ENCODE data around the gene RAC3. TPM values are rescaled to one million over a fixed set of nuclear protein-coding genes. Genes with fewer than 3 reads are reported as not detected.

The RAC3 gene
- total RNA-seq, 4 donors from 2014 or later = 1.8 to 2.5 (median 2.2) TPM

GRCh38 chr17:82080789-82081464 lies 49.4 kb downstream of the RAC3 start:
- Histone ChIP-seq H3K27me3 (no peaks in the 10 kb centered on the region), H3K4me1 (peaks cover 0 to 6% (median 0%) of the 10 kb centered on the region in 4 donors), H3K4me3 (no peak overlapping the region), H3K27ac (replicated peaks in 1 of 4) (no peak overlapping the region), H3K36me3 (peaks cover 59 to 80% (median 74%) of the 10 kb centered on the region in 4 donors), H3K9me3 (no peaks in the 10 kb centered on the region)
- DNase-seq (ENCODE audit: extremely low spot score) = no peak
- intact Hi-C loops (cut with DNase I) = no loop called here
- WGBS = 94% methylated on average over 30 of the region's 44 CpGs
- TF ChIP-seq EP300 (IDR thresholded peaks at IDR 0.05) (no peak), POLR2AphosphoS5 (IDR thresholded peaks at IDR 0.05) (no peak), CTCF (IDR thresholded peaks at IDR 0.05) (no peak), POLR2A (IDR thresholded peaks at IDR 0.05; ENCODE audit: low read depth) (no peak)

GRCh38 chr17:82081546-82081945 lies 50.1 kb downstream of the RAC3 start:
- no peak overlapping the region for H3K4me3 ChIP-seq
- TF ChIP-seq POLR2A (IDR thresholded peaks at IDR 0.05; ENCODE audit: low read depth) = no peak
- TF ChIP-seq EP300 (IDR thresholded peaks at IDR 0.05) = no peak
- TF ChIP-seq POLR2AphosphoS5 (IDR thresholded peaks at IDR 0.05) = no peak
- WGBS = no CpG with 5 or more reads among the region's 20 CpGs
- no peak overlapping the region for H3K27ac ChIP-seq (replicated peaks in 1 of 4)
- H3K9me3 ChIP-seq = no peaks in the 10 kb centered on the region
- H3K27me3 ChIP-seq = no peaks in the 10 kb centered on the region
- H3K4me1 ChIP-seq = peaks cover 0 to 6% (median 0%) of the 10 kb centered on the region in 4 donors
- no peak for DNase-seq (ENCODE audit: extremely low spot score)
- peaks cover 63 to 86% (median 80%) of the 10 kb centered on the region in 4 donors for H3K36me3 ChIP-seq
- intact Hi-C loops (cut with DNase I) = no loop called here

- H3K27me3 ChIP-seq = no peaks in the 10 kb centered on the region
- no peak overlapping the region for H3K27ac ChIP-seq (replicated peaks in 1 of 4)
- peaks cover 0 to 6% (median 0%) of the 10 kb centered on the region in 4 donors for H3K4me1 ChIP-seq
- 88% methylated on average over 12 of the region's 22 CpGs for WGBS
- DNase-seq (ENCODE audit: extremely low spot score) = no peak
- no peak for TF ChIP-seq POLR2A (IDR thresholded peaks at IDR 0.05; ENCODE audit: low read depth)
- intact Hi-C loops (cut with DNase I) = no loop called here
- no peak overlapping the region for H3K4me3 ChIP-seq
- peaks cover 66 to 90% (median 85%) of the 10 kb centered on the region in 4 donors for H3K36me3 ChIP-seq
- H3K9me3 ChIP-seq = no peaks in the 10 kb centered on the region
These were observed 50.5 kb downstream of the RAC3 start for GRCh38 chr17:82081966-82082365.

- Histone ChIP-seq H3K27ac (replicated peaks in 1 of 4) (no peak overlapping the region), H3K27me3 (no peaks in the 10 kb centered on the region), H3K4me3 (no peak overlapping the region), H3K36me3 (peaks cover 70 to 95% (median 89%) of the 10 kb centered on the region in 4 donors), H3K9me3 (no peaks in the 10 kb centered on the region), H3K4me1 (peaks cover 0 to 3% (median 0%) of the 10 kb centered on the region in 4 donors)
- intact Hi-C loops (cut with DNase I) = no loop called here
- no peak for DNase-seq (ENCODE audit: extremely low spot score)
- 70% methylated on average over 2 of the region's 19 CpGs for WGBS
- TF ChIP-seq CTCF (IDR thresholded peaks at IDR 0.05) (no peak), POLR2A (IDR thresholded peaks at IDR 0.05; ENCODE audit: low read depth) (no peak), POLR2AphosphoS5 (IDR thresholded peaks at IDR 0.05) (no peak), EP300 (IDR thresholded peaks at IDR 0.05) (no peak)
These were observed 51.0 kb downstream of the RAC3 start for GRCh38 chr17:82082456-82082855.

- Histone ChIP-seq H3K4me1 (peaks cover 0 to 2% (median 0%) of the 10 kb centered on the region in 4 donors), H3K9me3 (no peaks in the 10 kb centered on the region), H3K4me3 (no peak overlapping the region), H3K36me3 (peaks cover 76 to 100% (median 95%) of the 10 kb centered on the region in 4 donors), H3K27me3 (no peaks in the 10 kb centered on the region), H3K27ac (replicated peaks in 1 of 4) (no peak overlapping the region)
- no peak for TF ChIP-seq CTCF (IDR thresholded peaks at IDR 0.05)
- TF ChIP-seq POLR2A (IDR thresholded peaks at IDR 0.05; ENCODE audit: low read depth) = no peak
- no peak for TF ChIP-seq POLR2AphosphoS5 (IDR thresholded peaks at IDR 0.05)
- TF ChIP-seq EP300 (IDR thresholded peaks at IDR 0.05) = no peak
- intact Hi-C loops (cut with DNase I) = no loop called here
- no peak for DNase-seq (ENCODE audit: extremely low spot score)
- WGBS = 98% methylated on average over 9 of the region's 24 CpGs
These were observed 51.5 kb downstream of the RAC3 start for GRCh38 chr17:82083009-82083408.

Other genes starting within 250 kb of the RAC3 start
- under 1 TPM in 2 of 4 donors, not detected in 2; 0.17 to 0.40 TPM for gene GCGR, start 227.5 kb upstream of the RAC3 start, total RNA-seq
- 100 to 1,000 TPM in 3 of 4 donors, 10 to 100 TPM in 1; 83.5 to 146 (median 114) TPM for gene MCRIP1, start 198.4 kb upstream of the RAC3 start, total RNA-seq
- gene PPP1R27, start 196.6 kb upstream of the RAC3 start, total RNA-seq = not detected
- gene P4HB, start 171.1 kb upstream of the RAC3 start, total RNA-seq = 100 to 1,000 TPM; 269 to 334 (median 313) TPM
- 100 to 1,000 TPM; 115 to 229 (median 202) TPM for gene ARHGDIA, start 160.3 kb upstream of the RAC3 start, total RNA-seq
- gene ALYREF, start 140.1 kb upstream of the RAC3 start, total RNA-seq = 10 to 100 TPM; 44.0 to 67.7 (median 56.5) TPM
- gene ANAPC11, start 140.0 kb upstream of the RAC3 start, total RNA-seq = 100 to 1,000 TPM; 131 to 139 (median 135) TPM
- gene NPB, start 129.4 kb upstream of the RAC3 start, total RNA-seq = 1 to 10 TPM in 1 of 4 donors, under 1 TPM in 1, not detected in 2; 0.78 to 1.8 TPM
- 10 to 100 TPM; 27.4 to 38.7 (median 33.3) TPM for gene PCYT2, start 120.3 kb upstream of the RAC3 start, total RNA-seq
- 10 to 100 TPM; 13.9 to 27.0 (median 19.9) TPM for gene SIRT7, start 113.5 kb upstream of the RAC3 start, total RNA-seq
- gene MAFG, start 103.9 kb upstream of the RAC3 start, total RNA-seq = 10 to 100 TPM; 23.7 to 41.7 (median 33.6) TPM
- gene PYCR1, start 94.4 kb upstream of the RAC3 start, total RNA-seq = 1 to 10 TPM; 2.1 to 6.5 (median 4.6) TPM
- gene MYADML2, start 84.4 kb upstream of the RAC3 start, total RNA-seq = not detected
- gene NOTUM, start 70.5 kb upstream of the RAC3 start, total RNA-seq = under 1 TPM in 1 of 4 donors, not detected in 3; 0.83 TPM
- gene ASPSCR1, start 54.0 kb upstream of the RAC3 start, total RNA-seq = 10 to 100 TPM; 15.9 to 18.4 (median 17.3) TPM
- 100 to 1,000 TPM in 2 of 4 donors, 10 to 100 TPM in 2; 62.5 to 109 (median 95.5) TPM for gene CENPX, start 8.8 kb upstream of the RAC3 start, total RNA-seq
- gene LRRC45, start 8.4 kb upstream of the RAC3 start, total RNA-seq = 10 to 100 TPM in 2 of 4 donors, 1 to 10 TPM in 2; 6.6 to 15.8 (median 11.5) TPM
- gene DCXR, start 6.0 kb downstream of the RAC3 start, total RNA-seq = 100 to 1,000 TPM in 2 of 4 donors, 10 to 100 TPM in 2; 78.6 to 135 (median 102) TPM
- gene RFNG, start 20.1 kb downstream of the RAC3 start, total RNA-seq = 10 to 100 TPM; 32.4 to 54.8 (median 42.5) TPM
- 100 to 1,000 TPM in 2 of 4 donors, 10 to 100 TPM in 2; 64.4 to 108 (median 85.4) TPM for gene GPS1, start 20.2 kb downstream of the RAC3 start, total RNA-seq
- 10 to 100 TPM; 42.2 to 77.1 (median 52.6) TPM for gene DUS1L, start 34.1 kb downstream of the RAC3 start, total RNA-seq
- 10 to 100 TPM; 30.3 to 63.6 (median 44.8) TPM for gene FASN, start 66.6 kb downstream of the RAC3 start, total RNA-seq
- gene CCDC57, start 181.2 kb downstream of the RAC3 start, total RNA-seq = 10 to 100 TPM in 3 of 4 donors, 1 to 10 TPM in 1; 8.4 to 21.6 (median 16.4) TPM
- 10 to 100 TPM; 17.0 to 28.8 (median 23.4) TPM for gene SLC16A3, start 197.4 kb downstream of the RAC3 start, total RNA-seq
- gene CSNK1D, start 242.0 kb downstream of the RAC3 start, total RNA-seq = 10 to 100 TPM; 47.2 to 65.5 (median 61.0) TPM

Data from esophagus muscularis mucosa (tissue), 4 donors.